ENCODE measurements around the gene GUCD1. TPM values are rescaled to one million over a fixed set of nuclear protein-coding genes. Genes with fewer than 3 reads are reported as not detected.

GUCD1 gene
- total RNA-seq, 1 experiment from 2014 or later: 48.7 TPM

DNA sequence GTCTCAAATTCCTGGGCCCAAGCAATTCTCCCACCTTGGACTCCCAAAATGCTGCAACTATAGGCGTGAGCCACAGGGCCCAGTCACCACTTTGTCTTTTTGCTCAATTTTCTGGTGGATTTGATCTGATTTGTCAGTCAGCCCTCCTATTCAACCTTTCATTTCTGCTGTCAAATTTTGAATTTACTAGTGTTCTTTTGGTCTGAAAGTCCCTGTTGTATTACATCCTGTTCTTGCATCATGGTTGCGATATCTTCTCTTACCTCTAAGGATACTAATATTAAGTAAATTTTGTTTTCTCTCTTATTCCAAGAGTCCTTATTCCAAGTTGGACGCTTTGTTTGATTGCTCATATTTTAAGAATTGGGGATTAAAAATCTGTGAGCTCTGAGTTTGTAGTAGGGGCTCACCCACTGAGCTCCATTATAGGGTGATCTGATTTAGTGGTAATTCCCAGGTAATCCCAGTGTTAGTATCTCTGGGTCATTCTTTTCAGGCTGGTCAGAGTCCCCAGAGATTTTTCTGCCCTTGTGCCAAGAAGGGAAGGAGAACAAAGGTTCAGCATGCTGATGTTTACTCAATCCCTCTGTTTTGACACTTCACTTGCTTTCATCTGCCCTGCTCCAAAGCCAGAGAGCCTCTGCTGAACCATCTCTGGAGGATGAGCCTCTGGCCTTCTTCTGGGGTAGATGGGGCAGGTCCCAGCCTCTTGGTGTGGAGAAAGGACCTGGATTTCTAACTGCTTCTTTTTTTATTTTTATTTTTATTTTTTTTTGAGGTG lies 49.8 kb downstream of the GUCD1 start (continued):
- TF ChIP-seq, protein P1, sequence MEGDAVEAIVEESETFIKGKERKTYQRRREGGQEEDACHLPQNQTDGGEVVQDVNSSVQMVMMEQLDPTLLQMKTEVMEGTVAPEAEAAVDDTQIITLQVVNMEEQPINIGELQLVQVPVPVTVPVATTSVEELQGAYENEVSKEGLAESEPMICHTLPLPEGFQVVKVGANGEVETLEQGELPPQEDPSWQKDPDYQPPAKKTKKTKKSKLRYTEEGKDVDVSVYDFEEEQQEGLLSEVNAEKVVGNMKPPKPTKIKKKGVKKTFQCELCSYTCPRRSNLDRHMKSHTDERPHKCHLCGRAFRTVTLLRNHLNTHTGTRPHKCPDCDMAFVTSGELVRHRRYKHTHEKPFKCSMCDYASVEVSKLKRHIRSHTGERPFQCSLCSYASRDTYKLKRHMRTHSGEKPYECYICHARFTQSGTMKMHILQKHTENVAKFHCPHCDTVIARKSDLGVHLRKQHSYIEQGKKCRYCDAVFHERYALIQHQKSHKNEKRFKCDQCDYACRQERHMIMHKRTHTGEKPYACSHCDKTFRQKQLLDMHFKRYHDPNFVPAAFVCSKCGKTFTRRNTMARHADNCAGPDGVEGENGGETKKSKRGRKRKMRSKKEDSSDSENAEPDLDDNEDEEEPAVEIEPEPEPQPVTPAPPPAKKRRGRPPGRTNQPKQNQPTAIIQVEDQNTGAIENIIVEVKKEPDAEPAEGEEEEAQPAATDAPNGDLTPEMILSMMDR (IDR thresholded peaks at IDR 0.05 in 2 of 3, conservative IDR thresholded peaks at IDR 0.05 in 1 of 3; ENCODE audit: borderline replicate concordance in 1 of 3, insufficient read depth in 1 of 3, low read depth in 2 of 3, low read length in 2 of 3): no peak
- TF ChIP-seq POLR2AphosphoS5 (IDR thresholded peaks at IDR 0.05; ENCODE audit: low read depth, low read length): no peak
- no peak for TF ChIP-seq SRF (IDR thresholded peaks at IDR 0.05; ENCODE audit: low read depth)
- TF ChIP-seq, protein P2, sequence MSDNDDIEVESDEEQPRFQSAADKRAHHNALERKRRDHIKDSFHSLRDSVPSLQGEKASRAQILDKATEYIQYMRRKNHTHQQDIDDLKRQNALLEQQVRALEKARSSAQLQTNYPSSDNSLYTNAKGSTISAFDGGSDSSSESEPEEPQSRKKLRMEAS (IDR thresholded peaks at IDR 0.05): no peak
- TF ChIP-seq POLR2A (IDR thresholded peaks at IDR 0.05; ENCODE audit: borderline replicate concordance, extremely low read depth, insufficient read depth, insufficient read length): no peak
- TF ChIP-seq ELF1 (IDR thresholded peaks at IDR 0.05; ENCODE audit: borderline replicate concordance, low read depth): no peak
- no peak for TF ChIP-seq RAD21 (IDR thresholded peaks at IDR 0.05; ENCODE audit: low read depth)
- no peak for TF ChIP-seq ZNF274 (IDR thresholded peaks at IDR 0.05; ENCODE audit: low read depth, low read length)
- TF ChIP-seq JUND (IDR thresholded peaks at IDR 0.05): no peak
- TF ChIP-seq CBX3 (IDR thresholded peaks at IDR 0.05; ENCODE audit: low read depth): no peak

- Histone ChIP-seq H3K79me2 (ENCODE audit: insufficient read depth, low read length) (no peaks in the 10 kb centered on the region), H3K9ac (ENCODE audit: low read length) (no peak overlapping the region), H3K4me2 (ENCODE audit: low read length) (no peak overlapping the region), H3K36me3 (ENCODE audit: control insufficient read depth in 1 of 2, insufficient read depth in 2 of 2, low read length in 2 of 2) (no peaks in the 10 kb centered on the region), H3K9me3 (ENCODE audit: control insufficient read depth in 1 of 2, insufficient read depth in 1 of 2, low read depth in 1 of 2, low read length in 2 of 2) (no peaks in the 10 kb centered on the region), H3K4me3 (replicated peaks in 1 of 2; ENCODE audit: low read depth in 1 of 2, low read length in 2 of 2) (no peak overlapping the region), H3K9me2 (ENCODE audit: insufficient read depth) (no peaks in the 10 kb centered on the region), H2AFZ (ENCODE audit: low read depth, low read length, poor library complexity, severe bottlenecking) (no peak overlapping the region), H3K4me1 (ENCODE audit: control insufficient read depth in 1 of 2, insufficient read depth in 2 of 2, low read length in 2 of 2) (peaks cover 0 to 5% of the 10 kb centered on the region in 2 experiments; a peak in 1 of 4 replicates), H3K27ac (ENCODE audit: low read depth, low read length) (no peak overlapping the region), H4K20me1 (ENCODE audit: insufficient read depth) (no peaks in the 10 kb centered on the region), H3K27me3 (ENCODE audit: insufficient read depth, low read length) (no peaks in the 10 kb centered on the region)
- TF ChIP-seq ZFX (IDR thresholded peaks at IDR 0.05) (no peak), POLR2A (IDR thresholded peaks at IDR 0.05; ENCODE audit: borderline replicate concordance, extremely low read depth, insufficient read depth, insufficient read length) (no peak), POLR2AphosphoS5 (IDR thresholded peaks at IDR 0.05; ENCODE audit: low read depth, low read length) (no peak), EZH2phosphoT487 (IDR thresholded peaks at IDR 0.05; ENCODE audit: borderline replicate concordance) (no peak), YY1 (IDR thresholded peaks at IDR 0.05; ENCODE audit: extremely low read depth, insufficient replicate concordance, low read depth, low read length) (no peak), SIN3A (IDR thresholded peaks at IDR 0.05; ENCODE audit: low read depth) (no peak), ELF1 (IDR thresholded peaks at IDR 0.05; ENCODE audit: borderline replicate concordance, low read depth) (no peak), SRF (IDR thresholded peaks at IDR 0.05; ENCODE audit: low read depth) (no peak), FOSL1 (IDR thresholded peaks at IDR 0.05; ENCODE audit: low read depth) (no peak), CEBPB (IDR thresholded peaks at IDR 0.05; ENCODE audit: low read depth) (no peak), CBX3 (IDR thresholded peaks at IDR 0.05; ENCODE audit: low read depth) (no peak), ZNF274 (IDR thresholded peaks at IDR 0.05; ENCODE audit: low read depth, low read length) (no peak)
- TF ChIP-seq, protein P2 (IDR thresholded peaks at IDR 0.05): no peak
- BruUV-seq (replicated peaks): no TSS peak
- ChIA-PET CTCF (interaction anchor here (0.7 to 2.9 kb wide), 2 partner anchors 82 to 257 kb away, joined by 4 to 23 read pairs; no protein-coding TSS in a partner anchor), POLR2A (interaction anchor here (0.6 kb wide), 1 partner anchor 1885 kb away, joined by 3 read pairs; no protein-coding TSS in a partner anchor), RAD21 (ENCODE audit: low non-redundant PET in 1 of 2, low total read pairs in 2 of 2, uncharacterized antibody in 2 of 2, unreplicated experiment in 2 of 2) (interaction anchor here in 1 of 2 experiments (0.7 kb wide), 1 partner anchor 102 kb away, joined by 4 read pairs; no protein-coding TSS in a partner anchor)
- no peak for ATAC-seq
- intact Hi-C loops (cut with micrococcal nuclease): no loop called here
- no peak for DNase-seq (ENCODE audit: low read depth, low spot score)
Observed at GRCh38 chr22:24504540-24504939, 50.4 kb downstream of the GUCD1 start.
